Activated naive CD8-positive, alpha-beta T cell treated with anti-CD3 and anti-CD28 coated beads, Interleukin-2, amount 50 U/mL, for 24 hours (primary cell): ENCODE results near the gene TRAPPC3L.

ENCODE experiments used
- ATAC-seq: fragments of 150-1000 bp; cut with Tn5 transposase; one replicate; pipeline ENCODE4 v1.10.0; 2021
- DNase-seq: peaks from one replicate; pipeline ENCODE4 v3.0.0; 2021
- H3K27ac Mint-ChIP-seq: one replicate; pipeline ENCODE4 v1.8.0; 2021; ENCODE audit warnings: mild to moderate bottlenecking, mixed read lengths
- H3K27me3 Mint-ChIP-seq: one replicate; pipeline ENCODE4 v1.8.0; 2021; ENCODE audit warnings: mixed read lengths
- H3K36me3 Mint-ChIP-seq: one replicate; pipeline ENCODE4 v1.8.0; 2021; ENCODE audit warnings: low read depth, mixed read lengths
- H3K4me1 Mint-ChIP-seq: one replicate; pipeline ENCODE4 v1.8.0; 2021; ENCODE audit warnings: mixed read lengths
- H3K4me3 Mint-ChIP-seq: one replicate; pipeline ENCODE4 v1.8.0; 2021; ENCODE audit warnings: mild to moderate bottlenecking, moderate library complexity, mixed read lengths
- H3K9me3 Mint-ChIP-seq: one replicate; pipeline ENCODE4 v1.8.0; 2021; ENCODE audit warnings: mixed read lengths

Gene TRAPPC3L

GRCh38 chr6:116564921-116565872, 19.7 kb upstream of the TRAPPC3L start:
- Mint-ChIP-seq H3K4me3 (peak overlapping the region; percentile 33), H3K4me1 (peaks cover 23% of the 10 kb centered on the region), H3K9me3 (no peaks in the 10 kb centered on the region), H3K27ac (no peak overlapping the region), H3K27me3 (peaks cover 9% of the 10 kb centered on the region), H3K36me3 (no peaks in the 10 kb centered on the region)
- DNase-seq: peak; percentile 25
- ATAC-seq: peak; percentile 38

DNA sequence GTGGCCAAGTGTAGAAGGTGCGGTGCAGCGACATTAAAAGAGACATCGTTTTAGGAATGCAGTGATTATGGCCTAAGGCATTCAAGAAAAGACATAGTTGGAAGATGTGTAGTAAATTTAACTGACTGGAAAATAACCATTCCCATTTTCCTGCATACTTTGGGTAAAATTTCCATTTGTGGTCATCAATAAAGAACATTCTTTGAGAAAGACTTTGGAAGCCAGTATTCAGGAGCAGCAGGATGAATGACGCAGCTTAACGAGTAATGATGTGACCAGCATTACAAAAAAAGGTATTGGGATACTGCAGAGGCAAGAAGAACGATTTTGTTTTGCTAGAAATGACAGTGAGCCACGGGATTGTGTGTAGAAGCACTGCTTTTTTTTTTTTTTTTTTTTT, 18.8 kb upstream of the TRAPPC3L start:
- Mint-ChIP-seq H3K27me3 (peaks cover 9% of the 10 kb centered on the region), H3K27ac (no peak overlapping the region), H3K4me3 (no peak overlapping the region), H3K4me1 (peaks cover 16% of the 10 kb centered on the region), H3K36me3 (no peaks in the 10 kb centered on the region), H3K9me3 (no peaks in the 10 kb centered on the region)
- ATAC-seq (no peak), DNase-seq (no peak)

- peaks cover 11% of the 10 kb centered on the region for H3K4me1 Mint-ChIP-seq
- H3K9me3 Mint-ChIP-seq: no peaks in the 10 kb centered on the region
- no peak for DNase-seq
- ATAC-seq: no peak
- peaks cover 9% of the 10 kb centered on the region for H3K27me3 Mint-ChIP-seq
- no peak overlapping the region for H3K27ac Mint-ChIP-seq
- no peak overlapping the region for H3K4me3 Mint-ChIP-seq
- no peaks in the 10 kb centered on the region for H3K36me3 Mint-ChIP-seq
Observed at GRCh38 chr6:116563830-116564229, 18.3 kb upstream of the TRAPPC3L start.

DNA sequence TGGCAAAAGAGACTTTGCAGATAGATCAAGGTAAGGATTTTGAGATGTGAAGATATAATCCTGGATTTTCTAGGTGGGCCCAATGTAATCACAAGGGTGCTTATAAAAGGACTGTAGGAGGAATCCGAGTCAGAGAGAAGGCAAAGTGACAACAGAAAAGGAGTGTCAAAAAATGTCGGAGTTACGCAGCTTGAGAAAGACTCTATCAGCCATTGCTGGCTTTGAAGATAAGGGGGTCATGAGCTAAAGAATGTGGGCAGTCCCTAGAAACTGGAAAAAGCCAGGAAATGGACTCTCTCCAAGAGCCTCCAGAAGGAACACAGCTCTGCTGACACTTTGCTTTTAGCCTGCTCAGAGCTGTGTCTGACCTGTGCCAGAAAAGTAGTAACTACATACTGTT, 17.1 kb upstream of the TRAPPC3L start:
- peaks cover 9% of the 10 kb centered on the region for H3K27me3 Mint-ChIP-seq
- ATAC-seq: no peak
- no peak overlapping the region for H3K4me3 Mint-ChIP-seq
- H3K9me3 Mint-ChIP-seq: no peaks in the 10 kb centered on the region
- no peaks in the 10 kb centered on the region for H3K36me3 Mint-ChIP-seq
- no peak for DNase-seq
- peaks cover 6% of the 10 kb centered on the region for H3K4me1 Mint-ChIP-seq
- H3K27ac Mint-ChIP-seq: no peak overlapping the region

GRCh38 chr6:116562019-116562403, 16.5 kb upstream of the TRAPPC3L start:
- Mint-ChIP-seq H3K27me3 (peaks cover 9% of the 10 kb centered on the region), H3K4me1 (peaks cover 6% of the 10 kb centered on the region), H3K4me3 (no peak overlapping the region), H3K36me3 (no peaks in the 10 kb centered on the region), H3K27ac (no peak overlapping the region), H3K9me3 (no peaks in the 10 kb centered on the region)
- DNase-seq: no peak
- no peak for ATAC-seq

- H3K27me3 Mint-ChIP-seq: peaks cover 9% of the 10 kb centered on the region
- H3K27ac Mint-ChIP-seq: no peak overlapping the region
- DNase-seq (peak; percentile 69), ATAC-seq (peak; percentile 65)
- H3K36me3 Mint-ChIP-seq: no peaks in the 10 kb centered on the region
- H3K9me3 Mint-ChIP-seq: no peaks in the 10 kb centered on the region
- H3K4me3 Mint-ChIP-seq: no peak overlapping the region
- H3K4me1 Mint-ChIP-seq: peaks cover 6% of the 10 kb centered on the region
Observed at GRCh38 chr6:116561377-116562018, 16.0 kb upstream of the TRAPPC3L start.

- no peaks in the 10 kb centered on the region for H3K36me3 Mint-ChIP-seq
- H3K27ac Mint-ChIP-seq: no peak overlapping the region
- no peak overlapping the region for H3K4me3 Mint-ChIP-seq
- peaks cover 9% of the 10 kb centered on the region for H3K27me3 Mint-ChIP-seq
- no peak for DNase-seq
- H3K4me1 Mint-ChIP-seq: peaks cover 6% of the 10 kb centered on the region
- ATAC-seq: no peak
- no peaks in the 10 kb centered on the region for H3K9me3 Mint-ChIP-seq
Observed at GRCh38 chr6:116560130-116560529, 14.6 kb upstream of the TRAPPC3L start.

DNA sequence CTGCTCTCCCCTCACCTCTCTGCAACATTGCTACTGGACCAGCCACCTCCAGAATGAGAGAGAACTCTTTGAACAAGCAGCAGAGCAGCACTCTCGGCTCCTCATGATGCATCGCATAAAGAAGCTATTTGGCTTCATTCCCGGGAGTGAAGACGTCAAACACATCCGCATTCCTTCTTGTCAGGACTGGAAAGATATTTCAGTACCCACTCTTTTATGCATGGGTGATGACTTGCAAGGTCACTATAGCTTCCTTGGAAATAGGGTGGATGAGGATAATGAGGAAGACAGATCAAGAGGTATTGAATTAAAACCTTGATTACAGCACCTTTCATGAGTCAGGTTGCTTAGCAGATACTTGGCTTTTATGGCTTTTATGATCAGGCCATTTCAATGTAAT, 12.4 kb upstream of the TRAPPC3L start:
- no peaks in the 10 kb centered on the region for H3K36me3 Mint-ChIP-seq
- H3K4me1 Mint-ChIP-seq: no peaks in the 10 kb centered on the region
- H3K27me3 Mint-ChIP-seq: peaks cover 2% of the 10 kb centered on the region
- H3K27ac Mint-ChIP-seq: no peak overlapping the region
- DNase-seq (no peak), ATAC-seq (no peak)
- H3K9me3 Mint-ChIP-seq: no peaks in the 10 kb centered on the region
- no peak overlapping the region for H3K4me3 Mint-ChIP-seq

- Mint-ChIP-seq H3K4me1 (no peaks in the 10 kb centered on the region), H3K27ac (no peak overlapping the region), H3K4me3 (no peak overlapping the region), H3K27me3 (peaks cover 5% of the 10 kb centered on the region), H3K9me3 (no peaks in the 10 kb centered on the region), H3K36me3 (no peaks in the 10 kb centered on the region)
- ATAC-seq: no peak
- DNase-seq: no peak
Observed at GRCh38 chr6:116556814-116557415, 11.4 kb upstream of the TRAPPC3L start.

DNA sequence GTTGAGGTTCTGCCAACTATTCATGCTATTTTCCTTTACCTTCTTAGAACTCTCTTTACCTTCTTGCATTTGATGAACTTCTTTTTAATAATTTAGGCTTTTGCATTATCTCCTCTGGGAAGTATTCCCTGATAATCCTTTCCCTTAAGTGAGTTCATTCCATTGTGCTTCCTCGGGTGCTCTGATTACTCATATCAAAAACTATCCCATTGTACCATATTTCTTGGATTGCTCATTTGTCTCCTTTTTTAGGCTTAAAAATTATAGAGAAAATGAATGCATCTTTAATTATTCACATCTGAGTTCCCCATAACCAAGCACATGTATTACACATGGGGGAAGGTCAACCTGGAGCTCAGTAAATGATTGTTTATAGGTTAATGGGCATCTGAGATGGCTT, 10.6 kb upstream of the TRAPPC3L start:
- Mint-ChIP-seq H3K4me1 (no peaks in the 10 kb centered on the region), H3K27me3 (peaks cover 8% of the 10 kb centered on the region), H3K9me3 (no peaks in the 10 kb centered on the region), H3K4me3 (no peak overlapping the region), H3K36me3 (no peaks in the 10 kb centered on the region), H3K27ac (no peak overlapping the region)
- no peak for ATAC-seq
- no peak for DNase-seq

- Mint-ChIP-seq H3K9me3 (no peaks in the 10 kb centered on the region), H3K27ac (no peak within 1 kb of the TSS), H3K27me3 (peaks cover 11% of the 10 kb centered on the region), H3K4me3 (no peak within 1 kb of the TSS), H3K36me3 (no peaks in the 10 kb centered on the region), H3K4me1 (no peaks in the 10 kb centered on the region)
- DNase-seq (no peak), ATAC-seq (no peak)
Observed at GRCh38 chr6:116553451-116553850, 8.0 kb upstream of the TRAPPC3L start, which contains the start of gene CALHM4. Gene CALHM4 (plus strand): TSS chr6:116553751. CDS start chr6:116553794, 43 bp downstream.

- Mint-ChIP-seq H3K27me3 (peaks cover 15% of the 10 kb centered on the region), H3K36me3 (no peaks in the 10 kb centered on the region), H3K4me3 (no peak overlapping the region), H3K4me1 (no peaks in the 10 kb centered on the region), H3K9me3 (no peaks in the 10 kb centered on the region), H3K27ac (no peak overlapping the region)
- DNase-seq (no peak), ATAC-seq (no peak)
Observed at GRCh38 chr6:116550796-116551195, 5.3 kb upstream of the TRAPPC3L start.

DNA sequence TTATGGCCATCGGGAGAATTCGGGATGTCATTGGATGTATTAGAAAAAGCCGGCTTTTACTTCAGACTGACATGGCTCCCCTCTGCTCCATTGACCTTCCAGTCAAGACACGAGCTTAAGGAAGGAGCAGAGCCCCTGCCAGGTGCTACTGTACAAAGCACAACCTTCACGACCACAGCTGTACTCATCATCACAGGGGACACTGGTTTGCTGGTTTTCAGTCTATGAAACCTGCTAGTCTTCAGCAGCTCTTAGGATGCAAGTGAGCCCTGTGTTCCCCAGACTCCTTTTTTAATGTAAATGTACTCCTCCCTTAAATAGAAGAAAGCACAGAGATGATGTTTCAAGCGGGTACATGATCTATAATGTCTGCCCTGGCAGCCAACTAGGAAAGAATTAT, 1.9 kb upstream of the TRAPPC3L start:
- H3K9me3 Mint-ChIP-seq: no peaks in the 10 kb centered on the region
- no peak overlapping the region for H3K4me3 Mint-ChIP-seq
- no peaks in the 10 kb centered on the region for H3K36me3 Mint-ChIP-seq
- DNase-seq (no peak), ATAC-seq (no peak)
- H3K27me3 Mint-ChIP-seq: peaks cover 21% of the 10 kb centered on the region
- no peak overlapping the region for H3K27ac Mint-ChIP-seq
- H3K4me1 Mint-ChIP-seq: no peaks in the 10 kb centered on the region

- Mint-ChIP-seq H3K4me3 (no peak overlapping the region), H3K9me3 (no peaks in the 10 kb centered on the region), H3K27ac (no peak overlapping the region), H3K4me1 (no peaks in the 10 kb centered on the region), H3K36me3 (no peaks in the 10 kb centered on the region), H3K27me3 (peaks cover 20% of the 10 kb centered on the region)
- ATAC-seq (no peak), DNase-seq (no peak)
Observed at GRCh38 chr6:116543149-116543548, 2.3 kb downstream of the TRAPPC3L start.

DNA sequence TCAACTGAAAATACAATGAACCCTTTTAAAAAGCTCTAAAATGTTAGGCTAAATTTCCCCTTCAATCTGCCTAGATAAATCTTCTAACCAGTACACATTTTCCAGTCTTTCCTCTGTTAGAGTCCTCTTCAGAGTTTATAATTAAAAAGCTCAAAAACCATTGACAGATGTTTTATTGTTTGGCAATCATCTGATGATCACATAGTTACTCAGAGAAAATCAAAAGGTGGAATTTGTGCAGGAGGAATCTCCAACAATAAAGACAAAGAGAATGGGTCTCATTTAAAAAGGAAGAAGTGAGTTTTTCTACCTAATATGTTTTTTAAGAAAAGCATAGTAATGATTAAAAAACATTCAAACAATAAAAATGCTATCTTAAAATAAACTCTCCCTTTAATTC, 3.1 kb downstream of the TRAPPC3L start:
- no peaks in the 10 kb centered on the region for H3K9me3 Mint-ChIP-seq
- H3K4me1 Mint-ChIP-seq: no peaks in the 10 kb centered on the region
- no peak for DNase-seq

More for the DNA sequence above, 3.1 kb downstream of the TRAPPC3L start:
- no peak for ATAC-seq
- Mint-ChIP-seq H3K27ac (no peak overlapping the region), H3K4me3 (no peak overlapping the region), H3K36me3 (no peaks in the 10 kb centered on the region), H3K27me3 (peaks cover 20% of the 10 kb centered on the region)
